HepG2 (cell line): ENCODE measurements around the gene KPNA4. TPM values are rescaled to one million over a fixed set of nuclear protein-coding genes. Genes with fewer than 3 reads are reported as not detected.
A peak's percentile ranks its signal among the peaks of the same experiment; 100 is the strongest.

Source experiments
- ARID4A ChIP-seq: sonication (generic); formaldehyde crosslinking; IDR thresholded peaks from 2 replicates; pipeline ENCODE4 v1.5.0; 2020; ENCODE audit warnings: mild to moderate bottlenecking, missing genetic modification reagents, borderline replicate concordance
- BHLHE40 ChIP-seq: IDR thresholded peaks from 2 replicates; pipeline ENCODE4 v1.6.1; 2011; ENCODE audit warnings: low read length, improper control_type of control experiment
- CBX2 ChIP-seq, 2 experiments: fragments of 200-600 bp in 1 of 2; sonication (generic); formaldehyde crosslinking in 1 of 2; IDR thresholded peaks; 2 replicates each; pipeline versions ENCODE4 v1.7.0 to v1.8.1; 2018 to 2022; ENCODE audit warnings: low read depth in 2 of 2, low read length in 1 of 2, mild to moderate bottlenecking in 1 of 2, missing genetic modification reagents in 1 of 2
- CSRNP1 ChIP-seq: sonication (generic); formaldehyde crosslinking; IDR thresholded peaks from 2 replicates; pipeline ENCODE4 v1.8.1; 2023; ENCODE audit warnings: mild to moderate bottlenecking, missing genetic modification reagents
- DR1 ChIP-seq: sonication (generic); formaldehyde crosslinking; IDR thresholded peaks from 2 replicates; pipeline ENCODE4 v1.8.0; 2021; ENCODE audit warnings: mild to moderate bottlenecking, missing genetic modification reagents, inconsistent platforms
- EHMT2 ChIP-seq: fragments of 200-600 bp; sonication (generic); IDR thresholded peaks from 2 replicates; pipeline ENCODE4 v1.7.0; 2017; ENCODE audit warnings: antibody characterized with exemption, low read depth, low read length, borderline replicate concordance
- HDAC1 ChIP-seq: sonication (generic); formaldehyde crosslinking; IDR thresholded peaks from 2 replicates; pipeline ENCODE4 v1.5.1; 2020; ENCODE audit warnings: mild to moderate bottlenecking, missing genetic modification reagents
- HHEX ChIP-seq: IDR thresholded peaks from 2 replicates; pipeline ENCODE4 v1.6.1; 2016; ENCODE audit warnings: control low read depth
- KAT7 ChIP-seq: IDR thresholded peaks from 2 replicates; pipeline ENCODE4 v1.6.1; 2018; ENCODE audit warnings: borderline replicate concordance, missing compliant biosample characterization
- KDM2A ChIP-seq: sonication (generic); formaldehyde crosslinking; IDR thresholded peaks from 2 replicates; pipeline ENCODE4 v1.4.0; 2020; ENCODE audit warnings: low read depth, missing genetic modification reagents, borderline replicate concordance
- LCORL ChIP-seq, 2 experiments: fragments of 450-650 bp in 1 of 2; sonication (generic) in 1 of 2; formaldehyde crosslinking in 1 of 2; IDR thresholded peaks; 2 replicates each; pipeline versions ENCODE4 v1.5.0 to v1.6.1; 2017 to 2020; ENCODE audit warnings: antibody characterized with exemption in 1 of 2, missing genetic modification reagents in 1 of 2
- NONO ChIP-seq, 2 experiments: fragments of 450-650 bp in 1 of 2; sonication (generic) in 1 of 2; formaldehyde crosslinking in 1 of 2; IDR thresholded peaks in 1 of 2; conservative IDR thresholded peaks in 1 of 2; 2 replicates each; pipeline versions ENCODE4 v1.6.1 to v1.8.0; 2017 to 2022; ENCODE audit warnings: mild to moderate bottlenecking in 1 of 2, missing genetic modification reagents in 1 of 2, moderate library complexity in 1 of 2
- SNAPC5 ChIP-seq: sonication (generic); formaldehyde crosslinking; IDR thresholded peaks from 2 replicates; pipeline ENCODE4 v1.8.1; 2023; ENCODE audit warnings: mild to moderate bottlenecking, missing genetic modification reagents, borderline replicate concordance
- ZBTB34 ChIP-seq: sonication (generic); formaldehyde crosslinking; IDR thresholded peaks from 2 replicates; pipeline ENCODE4 v1.8.0; 2022; ENCODE audit warnings: mild to moderate bottlenecking, missing genetic modification reagents
- ZNF121 ChIP-seq: sonication (generic); formaldehyde crosslinking; IDR thresholded peaks from 2 replicates; pipeline ENCODE4 v1.5.0; 2020; ENCODE audit warnings: mild to moderate bottlenecking, missing genetic modification reagents
- ZNF3 ChIP-seq: IDR thresholded peaks from 2 replicates; pipeline ENCODE4 v1.7.0; 2017; ENCODE audit warnings: inconsistent platforms
- ZNF333 ChIP-seq: sonication (generic); formaldehyde crosslinking; IDR thresholded peaks from 2 replicates; pipeline ENCODE4 v1.4.0; 2020; ENCODE audit warnings: mild to moderate bottlenecking, missing genetic modification reagents, borderline replicate concordance
- ZNF615 ChIP-seq: sonication (generic); formaldehyde crosslinking; IDR thresholded peaks from 2 replicates; pipeline ENCODE4 v1.5.0; 2020; ENCODE audit warnings: mild to moderate bottlenecking, missing genetic modification reagents, borderline replicate concordance
- ZNF629 ChIP-seq: sonication (generic); formaldehyde crosslinking; conservative IDR thresholded peaks from 2 replicates; pipeline ENCODE4 v1.5.0; 2020; ENCODE audit warnings: missing genetic modification reagents
- ZNF776 ChIP-seq: sonication (generic); formaldehyde crosslinking; IDR thresholded peaks from 2 replicates; pipeline ENCODE4 v1.4.0; 2020; ENCODE audit warnings: mild to moderate bottlenecking, missing genetic modification reagents
- polyA plus RNA-seq, 8 experiments: library from polyadenylated mRNA; depleted of rRNA in 3 of 8; stranded (reverse) in 7 of 8; unstranded in 1 of 8; fragments of >200 nt; fragmentation: Illumina TruSeq in 4 of 8; extraction: Trizol in 4 of 8; gene quantifications; 2 replicates each; pipeline versions ENCODE4 v1.2.1 to v1.2.3, GENCODE V29; 2011 to 2016; ENCODE audit warnings: low read depth in 4 of 8, missing spikeins in 1 of 8, mixed read lengths in 1 of 8; ENCODE audit not compliant: insufficient read depth in 1 of 8
- total RNA-seq, 5 experiments: library from RNA; depleted of rRNA; stranded (reverse); fragments of >200 nt; fragmentation: Illumina TruSeq; extraction: Trizol; gene quantifications; 2 replicates each; pipeline ENCODE4 v1.2.3, GENCODE V29; 2016; ENCODE audit warnings: low read depth in 1 of 5

KPNA4 gene
- total and polyA plus RNA-seq, 2 of the 13 experiments (the other 11 are each of a cell fraction or from before 2014, with no cell fraction given), result 9.9 to 27.9 TPM

- peak; percentile 38; the same call in 1 of the 2 replicates for TF ChIP-seq ZNF333 (CRISPR knock-in tag)
- TF ChIP-seq ZNF615, result 0 out of 2 replicates have a peak, but pooled peaks have one; percentile 54
- 0 out of 2 replicates have a peak, but pooled peaks have one; percentile 53 for TF ChIP-seq SNAPC5 (CRISPR knock-in tag)
- 0 out of 2 replicates have a peak, but pooled peaks have one; percentile 39 for TF ChIP-seq KAT7
- TF ChIP-seq EHMT2, result no peak
- 0 out of 2 replicates have a peak, but pooled peaks have one; percentile 50 for TF ChIP-seq ZNF776 (CRISPR knock-in tag)
- TF ChIP-seq ZNF629 (CRISPR knock-in tag), result peak; percentile 96
- peak; percentile 51; the same call in 1 of the 2 replicates for TF ChIP-seq DR1 (CRISPR knock-in tag)
- peak; percentile 72; the same call in 1 of the 2 replicates for TF ChIP-seq ARID4A (CRISPR knock-in tag)
- TF ChIP-seq HHEX (CRISPR knock-in tag), result no peak
- no peak for TF ChIP-seq ZNF3 (CRISPR knock-in tag)
- TF ChIP-seq CSRNP1 (CRISPR knock-in tag), result 0 out of 2 replicates have a peak, but pooled peaks have one; percentile 37
- TF ChIP-seq HDAC1 (CRISPR knock-in tag), result 0 out of 2 replicates have a peak, but pooled peaks have one; percentile 23
- no peak for TF ChIP-seq ZBTB34 (CRISPR knock-in tag)
- TF ChIP-seq KDM2A, result peak; percentile 36; the same call in 1 of the 2 replicates
- TF ChIP-seq BHLHE40, result no peak
- 0 out of 2 replicates have a peak, but pooled peaks have one; percentile 14 for TF ChIP-seq ZNF121 (CRISPR knock-in tag)
- no peak for TF ChIP-seq LCORL (IDR thresholded peaks at IDR 0.05)
- peak; percentile 66 for TF ChIP-seq LCORL (CRISPR knock-in tag; IDR thresholded peaks at IDR 0.05)
- no peak for TF ChIP-seq CBX2 (IDR thresholded peaks at IDR 0.05; ENCODE audit: low read depth, low read length)
- TF ChIP-seq CBX2 (CRISPR knock-in tag; IDR thresholded peaks at IDR 0.05; ENCODE audit: low read depth), result no peak
- no peak for TF ChIP-seq NONO (IDR thresholded peaks at IDR 0.05)
- TF ChIP-seq NONO (CRISPR knock-in tag; conservative IDR thresholded peaks at IDR 0.05), result 0 out of 2 replicates have a peak, but pooled peaks have one; percentile 66
Observed at GRCh38 chr3:160448845-160449635, 116.3 kb downstream of the KPNA4 start (continued).
